Adrenal gland (tissue), 5 donors: Measurements from ENCODE around the gene RASSF4.

ENCODE experiments used
- POLR2A ChIP-seq, 2 donors: fragments of 450-650 bp; IDR thresholded peaks; one replicate each; pipeline ENCODE4 v1.6.1; 2017; ENCODE audit warnings: antibody characterized with exemption in 2 of 2, mild to moderate bottlenecking in 2 of 2, moderate library complexity in 1 of 2
- TF ChIP-seq, protein P1 (sequence below), 6 experiments: fragments of 450-650 bp in 4 of 6; fragments of 200-600 bp in 2 of 6; sonication (generic) in 1 of 6; IDR thresholded peaks; 1 replicate in 5 of 6; 2 replicates in 1 of 6; pipeline versions ENCODE4 v1.5.1 to v1.8.0; 2016 to 2021; ENCODE audit warnings: antibody characterized with exemption in 6 of 6, mild to moderate bottlenecking in 2 of 6, moderate library complexity in 1 of 6
- donor health status: DM: no; HTN: no; CAD: no.

DNA sequence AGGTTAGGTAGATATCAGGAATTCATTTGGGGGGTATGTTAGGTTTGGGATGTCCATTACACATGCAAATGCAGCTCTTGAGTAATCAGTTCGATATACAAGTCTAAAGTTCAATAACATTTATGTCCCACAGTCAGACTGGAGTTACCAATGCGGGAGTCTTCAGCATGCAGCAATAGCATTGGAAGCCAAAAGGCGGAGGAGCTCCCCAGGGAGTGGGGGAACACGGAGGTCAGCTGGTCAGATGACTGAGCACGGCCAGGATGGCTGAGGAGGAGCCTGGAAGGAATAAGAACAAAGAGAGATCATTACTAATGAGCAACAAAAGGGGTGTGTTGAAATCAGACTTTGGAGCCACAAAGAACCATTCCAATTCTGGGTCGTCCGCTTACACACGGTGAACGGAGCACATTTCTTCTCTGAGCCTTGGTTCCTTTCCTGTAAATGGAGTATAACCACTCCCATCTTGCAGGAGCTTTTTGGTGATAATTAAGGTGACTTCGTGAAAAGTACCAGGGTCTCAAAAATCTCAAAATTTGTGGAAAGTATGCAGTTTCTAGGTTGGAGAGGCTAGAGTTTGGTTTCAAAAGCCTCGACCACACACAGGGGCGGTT, 40.6 kb downstream of the RASSF4 start:
- TF ChIP-seq, protein P1, sequence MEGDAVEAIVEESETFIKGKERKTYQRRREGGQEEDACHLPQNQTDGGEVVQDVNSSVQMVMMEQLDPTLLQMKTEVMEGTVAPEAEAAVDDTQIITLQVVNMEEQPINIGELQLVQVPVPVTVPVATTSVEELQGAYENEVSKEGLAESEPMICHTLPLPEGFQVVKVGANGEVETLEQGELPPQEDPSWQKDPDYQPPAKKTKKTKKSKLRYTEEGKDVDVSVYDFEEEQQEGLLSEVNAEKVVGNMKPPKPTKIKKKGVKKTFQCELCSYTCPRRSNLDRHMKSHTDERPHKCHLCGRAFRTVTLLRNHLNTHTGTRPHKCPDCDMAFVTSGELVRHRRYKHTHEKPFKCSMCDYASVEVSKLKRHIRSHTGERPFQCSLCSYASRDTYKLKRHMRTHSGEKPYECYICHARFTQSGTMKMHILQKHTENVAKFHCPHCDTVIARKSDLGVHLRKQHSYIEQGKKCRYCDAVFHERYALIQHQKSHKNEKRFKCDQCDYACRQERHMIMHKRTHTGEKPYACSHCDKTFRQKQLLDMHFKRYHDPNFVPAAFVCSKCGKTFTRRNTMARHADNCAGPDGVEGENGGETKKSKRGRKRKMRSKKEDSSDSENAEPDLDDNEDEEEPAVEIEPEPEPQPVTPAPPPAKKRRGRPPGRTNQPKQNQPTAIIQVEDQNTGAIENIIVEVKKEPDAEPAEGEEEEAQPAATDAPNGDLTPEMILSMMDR (IDR thresholded peaks at IDR 0.05): peak in 1 of 6 experiments; percentile 22
- no peak for TF ChIP-seq POLR2A (IDR thresholded peaks at IDR 0.05)
